Measurements from ENCODE around the gene EHMT1.

DNA sequence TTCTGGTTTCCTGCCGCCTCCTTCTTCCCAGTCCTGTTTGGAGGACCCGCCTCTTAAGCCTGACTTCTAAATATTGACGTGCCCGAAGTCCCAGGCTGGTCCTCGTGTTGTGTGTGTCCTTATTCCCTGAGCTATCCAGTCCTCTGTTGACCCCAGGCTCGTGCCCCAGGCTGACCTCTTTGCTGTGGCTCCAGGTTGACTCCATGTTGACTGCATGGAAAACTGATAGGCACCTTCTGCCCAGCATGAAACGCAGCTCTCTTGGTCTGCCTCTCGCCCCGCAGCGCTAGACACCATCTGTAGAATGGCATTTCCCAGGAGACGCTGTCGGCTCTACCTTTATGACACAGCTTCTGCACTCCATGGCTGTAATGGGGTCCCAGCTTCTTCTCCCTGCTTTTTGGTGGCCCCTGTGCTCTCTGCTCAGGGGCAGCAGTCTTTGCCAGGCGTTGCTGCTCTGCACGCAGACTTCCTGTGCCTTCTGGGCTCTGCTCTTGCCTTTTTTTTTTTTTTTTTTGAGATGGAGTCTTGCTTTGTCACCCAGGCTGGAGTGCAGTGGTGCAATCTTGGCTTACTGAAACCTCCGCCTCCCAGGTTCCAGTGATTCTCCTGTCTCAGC lies 28.4 kb downstream of the EHMT1 start:
- TF ChIP-seq, protein P1, sequence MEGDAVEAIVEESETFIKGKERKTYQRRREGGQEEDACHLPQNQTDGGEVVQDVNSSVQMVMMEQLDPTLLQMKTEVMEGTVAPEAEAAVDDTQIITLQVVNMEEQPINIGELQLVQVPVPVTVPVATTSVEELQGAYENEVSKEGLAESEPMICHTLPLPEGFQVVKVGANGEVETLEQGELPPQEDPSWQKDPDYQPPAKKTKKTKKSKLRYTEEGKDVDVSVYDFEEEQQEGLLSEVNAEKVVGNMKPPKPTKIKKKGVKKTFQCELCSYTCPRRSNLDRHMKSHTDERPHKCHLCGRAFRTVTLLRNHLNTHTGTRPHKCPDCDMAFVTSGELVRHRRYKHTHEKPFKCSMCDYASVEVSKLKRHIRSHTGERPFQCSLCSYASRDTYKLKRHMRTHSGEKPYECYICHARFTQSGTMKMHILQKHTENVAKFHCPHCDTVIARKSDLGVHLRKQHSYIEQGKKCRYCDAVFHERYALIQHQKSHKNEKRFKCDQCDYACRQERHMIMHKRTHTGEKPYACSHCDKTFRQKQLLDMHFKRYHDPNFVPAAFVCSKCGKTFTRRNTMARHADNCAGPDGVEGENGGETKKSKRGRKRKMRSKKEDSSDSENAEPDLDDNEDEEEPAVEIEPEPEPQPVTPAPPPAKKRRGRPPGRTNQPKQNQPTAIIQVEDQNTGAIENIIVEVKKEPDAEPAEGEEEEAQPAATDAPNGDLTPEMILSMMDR (IDR thresholded peaks at IDR 0.05) = no peak
- TF ChIP-seq, protein P2, sequence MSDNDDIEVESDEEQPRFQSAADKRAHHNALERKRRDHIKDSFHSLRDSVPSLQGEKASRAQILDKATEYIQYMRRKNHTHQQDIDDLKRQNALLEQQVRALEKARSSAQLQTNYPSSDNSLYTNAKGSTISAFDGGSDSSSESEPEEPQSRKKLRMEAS (IDR thresholded peaks at IDR 0.05) = no peak
- no peak for TF ChIP-seq MAZ (IDR thresholded peaks at IDR 0.05; ENCODE audit: borderline replicate concordance, low read depth, low read length)
- TF ChIP-seq, protein P3, sequence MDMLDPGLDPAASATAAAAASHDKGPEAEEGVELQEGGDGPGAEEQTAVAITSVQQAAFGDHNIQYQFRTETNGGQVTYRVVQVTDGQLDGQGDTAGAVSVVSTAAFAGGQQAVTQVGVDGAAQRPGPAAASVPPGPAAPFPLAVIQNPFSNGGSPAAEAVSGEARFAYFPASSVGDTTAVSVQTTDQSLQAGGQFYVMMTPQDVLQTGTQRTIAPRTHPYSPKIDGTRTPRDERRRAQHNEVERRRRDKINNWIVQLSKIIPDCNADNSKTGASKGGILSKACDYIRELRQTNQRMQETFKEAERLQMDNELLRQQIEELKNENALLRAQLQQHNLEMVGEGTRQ (IDR thresholded peaks at IDR 0.05) = no peak

Data from A549 (cell line).